Liver (tissue), 2 donors: ENCODE data around the gene MINK1.

ENCODE experiments used
- CTCF ChIP-seq: fragments of 150-350 bp; IDR thresholded peaks from 2 replicates; pipeline ENCODE4 v1.5.1; 2017; ENCODE audit warnings: improper control_type of control experiment, low read depth, low read length; ENCODE audit not compliant: missing input control
- REST ChIP-seq: IDR thresholded peaks from 2 replicates; pipeline ENCODE4 v1.6.1; 2016; ENCODE audit warnings: antibody characterized with exemption, mild to moderate bottlenecking
- donor health status: healthy.

- TF ChIP-seq REST (no peak), CTCF (no peak)
Observed at GRCh38 chr17:4947010-4947410, 113.9 kb downstream of the MINK1 start.
